Measurements from ENCODE around the gene GPR161. TPM values are rescaled to one million over a fixed set of nuclear protein-coding genes. Genes with fewer than 3 reads are reported as not detected.

The GPR161 gene
- total and polyA plus RNA-seq, 9 of the 15 experiments (the other 6 are each of a cell fraction or from before 2014, with no cell fraction given) = 0.15 to 2.4 (median 0.76) TPM

- peak; percentile 86; the same call in 1 of the 2 replicates for TF ChIP-seq HOMEZ (CRISPR knock-in tag; IDR thresholded peaks at IDR 0.05)
- TF ChIP-seq ZNF274 (IDR thresholded peaks at IDR 0.05; ENCODE audit: borderline replicate concordance, low read depth, low read length) = no peak
- TF ChIP-seq ZC3H4 (CRISPR knock-in tag; IDR thresholded peaks at IDR 0.05; ENCODE audit: borderline replicate concordance) = no peak
- peak; percentile 49; the same call in 1 of the 2 replicates for TF ChIP-seq ZBTB7A (IDR thresholded peaks at IDR 0.05; ENCODE audit: borderline replicate concordance, control insufficient read depth, low read depth, low read length)
- peak; percentile 92 for TF ChIP-seq SAP30 (IDR thresholded peaks at IDR 0.05; ENCODE audit: borderline replicate concordance, insufficient read depth, low read depth, low read length, poor library complexity, severe bottlenecking)
- TF ChIP-seq OTX1 (CRISPR knock-in tag; IDR thresholded peaks at IDR 0.05) = 0 out of 2 replicates have a peak, but pooled peaks have one; percentile 20
- TF ChIP-seq ATF2 (CRISPR knock-in tag; IDR thresholded peaks at IDR 0.05) = peak; percentile 96; the same call in 1 of the 2 replicates
- TF ChIP-seq HINFP (tag; conservative IDR thresholded peaks at IDR 0.05; ENCODE audit: low read depth) = no peak
- TF ChIP-seq ZNF766 (CRISPR knock-in tag; conservative IDR thresholded peaks at IDR 0.05) = peak; percentile 75; the same call in 1 of the 2 replicates
- TF ChIP-seq POLR2G (IDR thresholded peaks at IDR 0.05; ENCODE audit: low read depth, low read length) = peak; percentile 96
- TF ChIP-seq HIVEP1 (CRISPR knock-in tag; IDR thresholded peaks at IDR 0.05) = peak; percentile 61; the same call in 1 of the 2 replicates
- TF ChIP-seq GTF2E2 (tag; IDR thresholded peaks at IDR 0.05) = no peak
- no peak for TF ChIP-seq TCFL5 (CRISPR knock-in tag; conservative IDR thresholded peaks at IDR 0.05)
- TF ChIP-seq PCBP2 (IDR thresholded peaks at IDR 0.05; ENCODE audit: low read depth, low read length, poor library complexity, severe bottlenecking) = no peak
- no peak for TF ChIP-seq MLX (CRISPR knock-in tag; conservative IDR thresholded peaks at IDR 0.05)
- TF ChIP-seq CBFA2T2 (conservative IDR thresholded peaks at IDR 0.05) = no peak
- TF ChIP-seq ZNF395 (CRISPR knock-in tag; IDR thresholded peaks at IDR 0.05) = peak; percentile 61; the same call in 1 of the 2 replicates
- TF ChIP-seq FOXJ3 (CRISPR knock-in tag; IDR thresholded peaks at IDR 0.05) = no peak
- TF ChIP-seq FOXP1 (CRISPR knock-in tag; IDR thresholded peaks at IDR 0.05) = no peak; the same call in 1 of the 2 replicates
Measured at GRCh38 chr1:168178638-168179437, 42.1 kb upstream of the GPR161 start, which contains the start of gene TIPRL (continued).

Measured in K562 (cell line).